Activated CD4-positive, alpha-beta T cell treated with anti-CD3 and anti-CD28 coated beads for 24 hours (primary cell): ENCODE data around the gene POTEC.
"Not testable (repeated sequence)": the region's sequence is repeated elsewhere in the genome, so short reads cannot be mapped to it uniquely, and the experiment has no call there.

Experiments
- DNase-seq, 2 donors: peaks; one replicate each; pipeline ENCODE4 v3.0.0-alpha.2; 2020; ENCODE audit warnings: low read depth in 2 of 2

POTEC gene

GRCh38 chr18:14543446-14543964 lies at the start of gene POTEC:
TSS of gene POTEC (minus strand) at chr18:14543600. CDS start at chr18:14543146, 454 bp downstream.
- not testable (repeated sequence) for DNase-seq

DNA sequence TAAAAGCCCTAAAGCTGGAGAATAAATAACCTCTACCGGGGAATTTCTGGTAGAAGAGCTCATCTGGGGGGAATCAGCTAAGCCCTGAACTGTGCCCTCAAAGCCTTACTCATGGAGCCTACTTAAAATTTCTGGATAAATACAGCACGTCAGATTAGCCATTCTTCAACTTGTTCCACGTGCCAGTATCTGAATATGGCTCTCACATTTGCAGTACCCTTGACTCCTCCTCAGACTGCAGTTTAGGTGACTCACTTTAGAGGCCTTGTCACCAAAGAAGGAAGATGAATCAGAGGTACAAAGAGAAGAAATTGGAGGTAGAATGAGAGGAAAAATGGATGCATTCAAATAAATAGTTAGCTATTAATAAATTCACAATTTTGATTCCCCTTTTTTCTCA lies 34.6 kb upstream of the POTEC start:
- DNase-seq = no peak

DNA sequence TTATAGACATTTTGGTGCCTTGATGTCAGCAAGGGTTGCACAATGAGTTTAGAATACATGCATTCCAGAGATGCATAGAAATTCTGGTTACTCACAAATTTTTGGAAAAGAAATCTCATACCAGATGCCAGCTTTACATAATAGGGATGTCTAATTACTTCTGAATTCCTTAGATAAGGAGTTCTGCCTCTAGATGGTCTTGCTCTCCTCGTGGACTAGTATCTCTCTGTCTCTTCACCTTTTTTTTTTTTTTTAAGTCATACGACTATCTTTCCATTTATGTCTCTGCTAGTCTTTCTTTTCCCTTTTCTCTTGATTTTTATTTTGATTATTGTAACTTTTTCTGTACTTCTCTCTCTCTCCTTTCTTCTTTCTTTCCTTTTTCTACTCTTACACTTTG lies 16.1 kb upstream of the POTEC start:
- not testable (repeated sequence) for DNase-seq

DNA sequence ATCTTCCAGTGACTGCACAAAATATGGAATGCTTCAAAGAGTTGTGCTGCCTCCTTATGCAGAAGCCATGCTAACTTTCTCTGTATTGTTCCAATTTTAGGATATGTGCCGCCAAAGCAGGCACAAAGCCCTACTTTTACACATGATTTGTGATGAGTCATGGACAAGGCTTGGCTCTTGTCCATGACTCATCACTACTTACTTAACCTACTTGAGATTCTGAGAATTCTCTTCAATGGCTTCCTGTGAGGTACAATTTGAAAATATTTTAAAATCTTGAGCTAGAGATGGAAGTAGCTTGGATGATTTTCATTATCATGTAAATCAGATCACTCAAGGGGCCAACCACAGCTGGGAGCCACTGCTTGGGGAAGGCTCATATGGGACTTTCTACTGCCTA lies 11.7 kb downstream of the POTEC start:
- DNase-seq = not testable (repeated sequence)

- DNase-seq = not testable (repeated sequence)
These were observed 32.7 kb downstream of the POTEC start for GRCh38 chr18:14510707-14511106.

DNA sequence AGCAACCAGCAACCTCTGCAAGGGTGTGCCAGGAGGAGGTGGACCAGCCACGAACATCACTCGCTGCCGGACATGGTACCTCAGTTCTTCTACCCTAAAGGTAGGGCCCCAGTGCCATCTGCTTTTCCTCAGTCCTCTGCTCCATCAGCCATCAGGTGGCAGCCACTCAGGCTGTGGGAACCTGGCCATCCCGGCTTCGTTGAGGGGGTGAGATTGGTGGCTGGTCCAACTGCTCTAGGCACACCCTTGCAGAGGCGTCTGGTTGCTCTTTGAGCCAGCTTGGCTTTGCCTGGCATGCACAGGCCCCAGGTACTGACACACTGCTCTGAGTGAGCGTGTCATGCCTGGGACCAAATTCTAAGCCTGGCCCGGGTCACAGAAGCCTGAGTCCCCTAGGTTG lies 39.7 kb downstream of the POTEC start:
- not testable (repeated sequence) for DNase-seq

DNA sequence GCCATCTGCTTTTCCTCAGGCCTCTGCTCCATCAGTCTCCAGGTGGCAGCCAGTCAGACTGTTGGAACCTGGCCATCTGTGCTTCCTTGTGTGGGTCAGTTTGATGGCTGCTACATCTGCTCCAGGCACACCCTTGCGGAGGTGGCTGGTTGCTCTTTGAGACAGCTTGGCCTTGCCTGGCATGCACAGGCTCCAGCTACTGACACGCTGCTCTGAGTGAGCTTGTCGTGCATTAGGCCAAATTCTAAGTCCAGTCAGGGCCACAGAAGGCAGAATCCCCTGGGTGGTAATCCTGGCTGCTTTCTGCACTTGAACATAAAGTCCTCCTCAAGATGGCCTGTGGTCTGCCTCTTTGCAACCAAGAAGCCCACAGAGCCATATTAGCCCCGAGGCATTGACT lies 41.5 kb downstream of the POTEC start:
- DNase-seq = not testable (repeated sequence)

- not testable (repeated sequence) for DNase-seq
These were observed 54.0 kb downstream of the POTEC start for GRCh38 chr18:14489256-14490014.

DNA sequence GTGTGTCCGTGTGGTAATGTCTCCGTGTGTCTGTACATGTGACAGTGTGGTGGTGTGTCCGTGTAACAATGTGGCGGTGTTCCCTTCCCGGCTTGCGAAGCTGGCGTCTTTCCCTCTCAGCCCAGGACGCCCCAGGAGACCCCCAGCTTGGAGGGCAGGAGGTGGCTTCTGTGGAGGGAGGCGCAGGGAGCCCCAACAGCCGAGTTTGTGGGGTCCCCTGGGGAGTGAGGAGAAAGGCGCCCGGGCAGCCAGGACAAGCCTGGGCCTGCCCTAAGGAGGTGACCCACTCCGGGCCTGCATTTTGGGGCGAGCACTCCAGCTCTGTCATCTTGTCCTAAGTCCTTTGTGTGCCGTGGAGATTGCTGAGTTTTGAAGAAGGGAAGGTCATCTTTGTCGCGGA lies 54.6 kb downstream of the POTEC start:
- DNase-seq = not testable (repeated sequence)

DNA sequence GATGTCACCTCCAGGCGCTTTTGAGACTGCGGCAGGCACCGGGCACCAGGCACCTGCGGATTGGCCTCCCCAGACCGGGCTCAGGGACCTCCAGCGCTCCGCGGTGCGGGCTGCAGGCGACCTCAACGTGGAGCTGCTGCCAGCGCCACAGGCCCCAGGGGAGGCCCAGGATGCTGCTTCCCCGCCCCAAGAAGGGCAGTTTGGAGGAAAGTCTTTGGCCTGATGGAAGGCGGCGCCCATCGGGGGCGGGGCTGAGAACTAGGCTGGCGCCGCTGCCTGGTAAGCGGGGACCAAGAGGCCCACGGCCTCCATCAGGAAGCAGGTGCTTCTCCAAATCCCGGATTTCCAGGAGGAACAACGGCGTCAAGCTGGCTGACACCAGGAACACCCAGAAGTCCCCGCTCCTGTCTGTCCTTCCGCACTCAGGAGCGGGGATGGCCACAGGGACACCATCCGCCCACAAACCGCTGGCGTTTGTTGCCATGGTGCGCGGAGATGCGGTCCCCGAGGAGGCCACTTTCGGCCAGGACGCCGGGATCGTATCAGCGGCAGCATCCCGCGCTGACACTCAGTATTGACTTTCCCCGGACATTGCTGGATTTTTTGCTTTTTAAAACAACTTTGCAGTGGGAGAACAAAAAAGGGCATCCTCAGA lies 56.3 kb downstream of the POTEC start:
- not testable (repeated sequence) for DNase-seq

GRCh38 chr18:14479076-14479475 lies 64.3 kb downstream of the POTEC start:
- DNase-seq = not testable (repeated sequence)

- not testable (repeated sequence) for DNase-seq
These were observed 67.9 kb downstream of the POTEC start for GRCh38 chr18:14475520-14475919.

- not testable (repeated sequence) for DNase-seq
These were observed 68.6 kb downstream of the POTEC start for GRCh38 chr18:14474752-14475151.

GRCh38 chr18:14474007-14474720 lies 69.2 kb downstream of the POTEC start:
- not testable (repeated sequence) for DNase-seq

DNA sequence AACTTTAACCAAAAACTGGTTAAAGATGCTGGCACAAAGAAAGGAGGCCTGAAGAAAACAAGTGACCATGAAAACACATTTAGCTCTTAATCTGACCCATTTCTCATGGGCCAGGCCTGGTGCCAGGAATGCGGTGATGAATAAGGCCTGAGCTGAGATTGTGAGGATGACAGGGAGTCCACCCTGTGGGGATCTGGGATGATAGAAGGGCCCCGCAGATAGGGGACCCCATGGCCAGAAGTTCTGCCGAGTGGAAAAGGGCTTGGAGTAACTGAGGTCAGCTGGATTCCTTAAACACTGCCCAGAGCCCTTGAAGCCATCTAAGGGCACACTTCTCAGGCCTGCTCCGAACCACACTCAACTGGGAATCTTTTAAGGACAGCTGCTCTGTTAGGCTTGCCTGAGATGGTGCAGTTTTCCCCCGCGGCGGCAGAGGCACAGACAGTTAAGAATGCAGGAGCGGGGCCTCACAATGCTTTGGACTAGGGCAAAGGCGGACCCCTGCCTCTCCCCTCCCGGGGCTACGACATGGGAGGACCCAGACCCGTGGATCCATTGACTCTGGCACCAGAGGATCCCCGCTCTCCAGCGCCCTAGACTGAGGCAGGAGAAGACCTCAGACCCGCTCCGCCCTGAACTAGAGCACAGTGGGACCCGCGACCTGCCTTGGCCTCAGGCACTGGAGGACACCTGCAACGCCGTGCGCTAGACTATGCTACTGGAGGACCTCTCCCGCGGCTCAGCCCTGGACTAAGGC lies 70.0 kb downstream of the POTEC start:
- not testable (repeated sequence) for DNase-seq

- DNase-seq = not testable (repeated sequence)
These were observed 72.1 kb downstream of the POTEC start for GRCh38 chr18:14471286-14471685.

DNA sequence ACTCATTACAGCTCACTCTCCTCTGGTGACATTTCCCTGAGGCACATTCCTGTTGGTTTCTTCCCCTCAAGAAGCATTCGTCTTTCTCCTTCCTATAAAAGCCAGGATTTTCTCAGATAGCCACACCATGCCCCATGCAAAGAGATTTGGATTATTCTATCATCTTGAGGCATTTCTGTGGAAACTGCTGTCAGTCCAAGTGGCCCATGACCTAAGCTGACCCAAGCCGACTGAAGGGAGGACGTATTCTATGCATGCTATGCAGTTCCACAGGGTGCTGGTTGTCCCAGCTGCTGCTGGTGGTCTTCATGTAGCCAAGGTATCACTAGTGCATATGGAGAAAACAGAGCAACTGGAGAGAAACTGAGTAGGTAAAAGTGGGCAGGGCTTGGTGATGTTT lies 73.0 kb downstream of the POTEC start:
- DNase-seq = not testable (repeated sequence)

GRCh38 chr18:14470046-14470445 lies 73.4 kb downstream of the POTEC start:
- DNase-seq = not testable (repeated sequence)

DNA sequence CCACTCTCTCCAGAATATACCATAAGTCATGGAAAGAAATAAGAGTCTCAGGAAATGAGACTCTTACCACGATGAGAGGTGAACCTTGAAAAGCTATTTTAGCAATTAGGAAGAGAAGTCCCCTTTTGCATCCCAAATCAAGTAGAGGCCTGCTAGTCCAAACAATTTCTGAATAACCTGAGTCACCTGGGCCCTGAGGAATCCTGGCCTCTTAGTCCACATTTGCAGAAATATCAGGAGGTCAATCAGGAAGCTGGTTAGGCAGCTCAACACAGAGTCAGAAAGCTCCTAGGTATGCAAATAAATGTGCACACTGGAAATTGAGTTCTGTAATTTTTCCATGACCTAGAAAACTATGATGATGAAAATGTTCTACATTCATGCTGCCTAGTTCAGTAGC lies 77.4 kb downstream of the POTEC start:
- not testable (repeated sequence) for DNase-seq
